Activated CD4-positive, alpha-beta T cell treated with anti-CD3 and anti-CD28 coated beads, Interleukin-2, Interleukin-6, amounts not matched to agents 100 ng/mL and 50 ng/mL, durations not matched to agents 16 hours and 8 hours (primary cell): ENCODE measurements around the gene CRTAC1.

Experiments used
- DNase-seq: peaks from one replicate; pipeline ENCODE4 v3.0.0-alpha.2; 2020

CRTAC1 gene

GRCh38 chr10:97964748-97965147 lies 65.7 kb downstream of the CRTAC1 start:
- DNase-seq = no peak

GRCh38 chr10:97961945-97962344 lies 68.5 kb downstream of the CRTAC1 start:
- no peak for DNase-seq

GRCh38 chr10:97960269-97961056 lies 70.0 kb downstream of the CRTAC1 start:
- DNase-seq = no peak

GRCh38 chr10:97949462-97949861 lies 81.0 kb downstream of the CRTAC1 start:
- no peak for DNase-seq

GRCh38 chr10:97948822-97949221 lies 81.6 kb downstream of the CRTAC1 start:
- DNase-seq = no peak

GRCh38 chr10:97944772-97945171 lies 85.6 kb downstream of the CRTAC1 start:
- no peak for DNase-seq

GRCh38 chr10:97943294-97943693 lies 87.1 kb downstream of the CRTAC1 start:
- no peak for DNase-seq

GRCh38 chr10:97940534-97940933 lies 89.9 kb downstream of the CRTAC1 start:
- DNase-seq = no peak

- DNase-seq = no peak
These were observed 90.9 kb downstream of the CRTAC1 start for GRCh38 chr10:97939446-97939990.

GRCh38 chr10:97937928-97938327 lies 92.5 kb downstream of the CRTAC1 start:
- DNase-seq = no peak

GRCh38 chr10:97937054-97937453 lies 93.4 kb downstream of the CRTAC1 start:
- no peak for DNase-seq

GRCh38 chr10:97936126-97936525 lies 94.3 kb downstream of the CRTAC1 start:
- DNase-seq = no peak

- DNase-seq = no peak
These were observed 97.4 kb downstream of the CRTAC1 start for GRCh38 chr10:97932932-97933530.

- DNase-seq = no peak
These were observed 99.4 kb downstream of the CRTAC1 start for GRCh38 chr10:97931041-97931440.

- no peak for DNase-seq
These were observed 101.5 kb downstream of the CRTAC1 start for GRCh38 chr10:97928897-97929296.

- DNase-seq = no peak
These were observed 102.8 kb downstream of the CRTAC1 start for GRCh38 chr10:97927622-97928021.

GRCh38 chr10:97926055-97926454 lies 104.4 kb downstream of the CRTAC1 start:
- DNase-seq = no peak

GRCh38 chr10:97925308-97925938 lies 105.0 kb downstream of the CRTAC1 start:
- DNase-seq = no peak

- DNase-seq = no peak
These were observed 105.7 kb downstream of the CRTAC1 start for GRCh38 chr10:97924678-97925077.

GRCh38 chr10:97923476-97923875 lies 106.9 kb downstream of the CRTAC1 start:
- DNase-seq = no peak

GRCh38 chr10:97923057-97923456 lies 107.4 kb downstream of the CRTAC1 start:
- DNase-seq = no peak

GRCh38 chr10:97922022-97922758 lies 108.2 kb downstream of the CRTAC1 start:
- DNase-seq = no peak

GRCh38 chr10:97921581-97922021 lies 108.8 kb downstream of the CRTAC1 start:
- DNase-seq = no peak
